HG03432 (cell line): ENCODE measurements around the gene WTAP.

ENCODE experiments used
- ATAC-seq: cut with Tn5 transposase; IDR thresholded peaks from one replicate; pipeline ENCODE4 v1.9.1; 2021; ENCODE audit warnings: mild to moderate bottlenecking, moderate library complexity; ENCODE audit not compliant: unreplicated experiment

The WTAP gene

GRCh38 chr6:159800141-159800865, 73.0 kb downstream of the WTAP start, which contains the start of gene PNLDC1:
TSS of gene PNLDC1 (plus strand) at chr6:159800276. CDS start at chr6:159800308, 32 bp downstream.
- no peak for ATAC-seq

DNA sequence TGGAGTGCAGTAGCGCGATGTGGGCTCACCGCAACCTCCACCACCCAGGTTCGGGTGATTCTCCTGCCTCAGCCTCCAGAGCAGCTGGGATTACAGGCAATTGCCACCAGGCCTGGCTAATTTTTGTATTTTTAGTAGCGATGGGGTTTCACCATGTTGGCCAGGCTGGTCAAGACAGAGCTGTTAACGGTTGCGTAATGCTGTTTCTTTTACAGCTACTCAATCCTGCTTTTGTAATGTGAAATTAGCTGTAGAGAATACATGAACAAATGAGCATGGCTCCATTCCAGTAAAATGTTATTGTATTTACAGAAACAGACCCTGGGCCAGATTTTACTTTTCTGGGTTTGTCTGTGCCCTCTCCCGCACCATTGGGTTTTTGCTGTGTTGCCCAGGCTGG, 74.6 kb downstream of the WTAP start:
- ATAC-seq = no peak

DNA sequence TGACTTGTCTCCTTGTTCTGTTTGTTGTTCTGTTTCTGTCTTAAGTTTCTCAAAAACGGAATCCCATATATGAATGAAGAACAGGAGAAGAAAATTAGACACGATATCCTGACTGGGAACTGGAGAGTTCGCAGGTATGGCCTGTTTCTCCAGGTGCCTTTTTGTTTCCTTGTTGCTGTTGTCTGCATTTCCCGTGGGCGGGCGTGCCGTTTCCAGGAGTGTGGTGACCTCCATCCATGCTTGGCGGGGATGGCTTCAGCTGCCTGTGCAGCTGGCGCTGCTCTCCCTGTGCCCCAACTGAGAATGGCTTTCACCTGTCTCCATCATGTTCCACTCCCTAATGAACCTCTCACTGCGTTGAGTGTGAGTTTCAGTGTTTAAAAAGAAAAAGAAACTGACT, 77.2 kb downstream of the WTAP start:
- ATAC-seq = no peak

DNA sequence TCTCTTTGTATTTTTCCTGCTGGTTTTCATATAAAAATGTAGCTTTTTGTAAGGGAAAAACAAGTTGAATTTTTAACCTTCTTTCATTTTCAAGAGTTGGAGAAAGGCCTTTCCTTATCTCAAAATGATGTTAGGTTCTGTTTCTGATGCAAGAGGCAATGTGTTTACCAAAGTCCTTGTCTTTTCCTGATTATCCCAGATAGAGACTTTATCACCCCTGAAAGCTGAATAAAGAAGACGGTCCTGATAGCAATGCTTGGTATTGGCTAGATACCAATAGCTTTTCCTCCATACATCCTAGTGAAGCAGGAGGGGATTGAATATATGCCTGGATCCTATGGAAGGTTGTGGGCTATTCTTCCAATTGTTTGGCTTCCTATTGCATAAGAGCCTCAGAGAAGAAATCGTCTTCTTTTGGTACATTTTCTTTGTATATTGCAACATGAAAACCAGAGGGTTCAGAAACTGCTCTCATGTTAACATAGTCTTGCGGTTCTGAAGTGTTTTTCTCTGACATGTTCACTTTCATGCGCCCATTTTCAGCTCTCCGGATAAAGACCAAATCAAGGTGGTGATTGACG, 78.2 kb downstream of the WTAP start:
- no peak for ATAC-seq
